ENCODE measurements around the gene TRABD2A. TPM values are rescaled to one million over a fixed set of nuclear protein-coding genes. Genes with fewer than 3 reads are reported as not detected.

The TRABD2A gene
- total RNA-seq, 2 experiments from 2014 or later: 1.6 to 1.9 TPM

GRCh38 chr2:84827978-84828575 lies 52.8 kb downstream of the TRABD2A start:
- Histone ChIP-seq H3K4me3 (ENCODE audit: low read depth, low read length, poor library complexity, severe bottlenecking) (no peak overlapping the region), H4K20me1 (ENCODE audit: insufficient read depth, low read length) (no peaks in the 10 kb centered on the region), H3K4me2 (ENCODE audit: low read length) (no peak overlapping the region), H3K4me1 (ENCODE audit: insufficient read depth, low read length, poor library complexity, severe bottlenecking) (peaks cover 12% of the 10 kb centered on the region), H3K79me2 (ENCODE audit: insufficient read depth, low read depth, low read length) (no peaks in the 10 kb centered on the region), H3K27ac (ENCODE audit: low read depth, low read length, poor library complexity, severe bottlenecking) (no peak overlapping the region), H3K9me3 (ENCODE audit: low read length) (no peaks in the 10 kb centered on the region), H3K9me2 (ENCODE audit: insufficient read depth, low read length) (no peaks in the 10 kb centered on the region), H2AFZ (ENCODE audit: low read length) (no peak overlapping the region), H3K36me3 (ENCODE audit: insufficient read depth, low read length) (no peaks in the 10 kb centered on the region)
- BruUV-seq (replicated peaks): no TSS peak
- intact Hi-C loops (cut with micrococcal nuclease; ENCODE audit: unreplicated experiment): no loop called here
- ChIA-PET POLR2A (interaction anchor here (0.5 to 2.2 kb wide), 3 partner anchors 14 to 124 kb away, joined by 3 to 6 read pairs (median 5); no protein-coding TSS in a partner anchor), CTCF (ENCODE audit: unreplicated experiment) (no interaction called here)
- TF ChIP-seq CTCF (conservative IDR thresholded peaks at IDR 0.05; ENCODE audit: low read length): no peak
- no peak for TF ChIP-seq EZH2phosphoT487 (IDR thresholded peaks at IDR 0.05; ENCODE audit: borderline replicate concordance, low read depth, low read length)
- no peak for DNase-seq (ENCODE audit: low spot score)

DNA sequence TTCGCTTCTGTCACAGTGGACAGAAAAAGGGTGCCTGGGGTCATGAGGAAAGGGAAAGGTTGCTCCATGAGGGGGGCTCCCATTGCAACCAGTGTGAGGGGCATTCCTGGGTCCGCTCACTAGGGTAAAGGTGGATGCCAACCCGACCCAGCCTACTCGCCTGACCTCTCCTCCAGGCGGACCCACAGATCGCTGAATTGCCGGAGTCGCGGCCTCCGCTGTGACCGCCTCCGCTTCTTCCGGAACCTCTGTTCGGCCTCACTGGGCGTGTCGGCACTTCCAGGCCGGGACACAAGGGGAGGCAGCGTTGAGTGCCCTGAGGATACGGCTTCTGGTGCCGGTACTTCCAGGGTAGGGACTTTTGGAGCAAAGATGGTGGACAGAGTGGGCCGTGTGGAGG lies 57.1 kb downstream of the TRABD2A start:
- no peak overlapping the region for H3K4me2 ChIP-seq (ENCODE audit: low read length)
- TF ChIP-seq CTCF (conservative IDR thresholded peaks at IDR 0.05; ENCODE audit: low read length) (no peak), EZH2phosphoT487 (IDR thresholded peaks at IDR 0.05; ENCODE audit: borderline replicate concordance, low read depth, low read length) (no peak)
- ChIA-PET CTCF (ENCODE audit: unreplicated experiment) (no interaction called here), POLR2A (interaction anchor here (0.6 to 1.4 kb wide), 2 partner anchors 10 to 81 kb away, joined by 3 to 5 read pairs; no protein-coding TSS in a partner anchor)
- no peak for DNase-seq (ENCODE audit: low spot score)
- H3K79me2 ChIP-seq (ENCODE audit: insufficient read depth, low read depth, low read length): no peaks in the 10 kb centered on the region
- no peaks in the 10 kb centered on the region for H3K36me3 ChIP-seq (ENCODE audit: insufficient read depth, low read length)
- intact Hi-C loops (cut with micrococcal nuclease; ENCODE audit: unreplicated experiment): no loop called here
- no peak overlapping the region for H2AFZ ChIP-seq (ENCODE audit: low read length)
- no peaks in the 10 kb centered on the region for H4K20me1 ChIP-seq (ENCODE audit: insufficient read depth, low read length)
- H3K4me3 ChIP-seq (ENCODE audit: low read depth, low read length, poor library complexity, severe bottlenecking): no peak overlapping the region
- H3K9me2 ChIP-seq (ENCODE audit: insufficient read depth, low read length): no peaks in the 10 kb centered on the region
- BruUV-seq (replicated peaks): no TSS peak
- no peaks in the 10 kb centered on the region for H3K9me3 ChIP-seq (ENCODE audit: low read length)
- peaks cover 26% of the 10 kb centered on the region for H3K4me1 ChIP-seq (ENCODE audit: insufficient read depth, low read length, poor library complexity, severe bottlenecking)
- no peak overlapping the region for H3K27ac ChIP-seq (ENCODE audit: low read depth, low read length, poor library complexity, severe bottlenecking)

DNA sequence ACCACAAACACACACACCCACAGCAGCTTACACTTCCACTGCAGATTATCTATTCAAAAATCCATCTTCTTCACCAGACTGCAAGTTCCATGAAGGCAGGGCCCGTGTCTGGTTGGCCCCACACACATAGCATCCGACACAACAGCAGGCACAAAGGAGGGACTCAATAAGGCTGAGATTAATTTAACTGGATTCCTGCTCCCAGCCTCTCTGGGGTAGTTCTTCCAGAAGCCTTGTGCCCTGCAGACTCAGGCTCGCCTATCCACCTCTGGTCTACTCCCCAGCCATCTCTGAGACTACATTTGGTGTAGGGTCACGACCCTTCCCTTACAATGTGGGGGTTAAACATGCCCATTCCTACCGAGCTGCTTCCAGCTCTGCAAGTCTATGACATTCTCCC lies 57.7 kb downstream of the TRABD2A start:
- no peak overlapping the region for H3K4me3 ChIP-seq (ENCODE audit: low read depth, low read length, poor library complexity, severe bottlenecking)
- H3K4me1 ChIP-seq (ENCODE audit: insufficient read depth, low read length, poor library complexity, severe bottlenecking): peaks cover 30% of the 10 kb centered on the region
- intact Hi-C loops (cut with micrococcal nuclease; ENCODE audit: unreplicated experiment): no loop called here
- no peak for TF ChIP-seq CTCF (conservative IDR thresholded peaks at IDR 0.05; ENCODE audit: low read length)
- TF ChIP-seq EZH2phosphoT487 (IDR thresholded peaks at IDR 0.05; ENCODE audit: borderline replicate concordance, low read depth, low read length): no peak
- H4K20me1 ChIP-seq (ENCODE audit: insufficient read depth, low read length): no peaks in the 10 kb centered on the region
- H3K27ac ChIP-seq (ENCODE audit: low read depth, low read length, poor library complexity, severe bottlenecking): no peak overlapping the region
- H3K4me2 ChIP-seq (ENCODE audit: low read length): no peak overlapping the region
- no peak for DNase-seq (ENCODE audit: low spot score)
- ChIA-PET CTCF (ENCODE audit: unreplicated experiment) (no interaction called here), POLR2A (interaction anchor here (1.1 kb wide), 1 partner anchor 9 kb away, joined by 7 read pairs; no protein-coding TSS in a partner anchor)
- H3K79me2 ChIP-seq (ENCODE audit: insufficient read depth, low read depth, low read length): no peaks in the 10 kb centered on the region
- no TSS peak for BruUV-seq (replicated peaks)
- no peaks in the 10 kb centered on the region for H3K9me3 ChIP-seq (ENCODE audit: low read length)
- H2AFZ ChIP-seq (ENCODE audit: low read length): no peak overlapping the region
- no peaks in the 10 kb centered on the region for H3K36me3 ChIP-seq (ENCODE audit: insufficient read depth, low read length)
- no peaks in the 10 kb centered on the region for H3K9me2 ChIP-seq (ENCODE audit: insufficient read depth, low read length)
